GM23248 (cell line): Measurements from ENCODE around the gene BHLHE23. TPM values are rescaled to one million over a fixed set of nuclear protein-coding genes. Genes with fewer than 3 reads are reported as not detected.
A peak's percentile ranks its signal among the peaks of the same experiment; 100 is the strongest.

Experiments
- DNase-seq: peaks from one replicate; pipeline ENCODE4 v3.0.0-alpha.2; 2015
- H2AFZ ChIP-seq: fragments of 200-600 bp; sonication (generic); 2 replicates; pipeline ENCODE4 v1.6.1; 2016; ENCODE audit warnings: antibody characterized with exemption
- H3F3A ChIP-seq: fragments of 200-600 bp; sonication (generic); 2 replicates; pipeline ENCODE4 v1.6.1; 2016; ENCODE audit warnings: mild to moderate bottlenecking, antibody characterized with exemption, mixed run types; ENCODE audit not compliant: insufficient read depth
- H3K27ac ChIP-seq: fragments of 200-600 bp; sonication (generic); 2 replicates; pipeline ENCODE4 v1.5.1; 2016; ENCODE audit warnings: mild to moderate bottlenecking
- H3K27me3 ChIP-seq: fragments of 200-600 bp; sonication (generic); replicated peaks from 2 replicates; pipeline ENCODE4 v1.6.1; 2016; ENCODE audit warnings: mild to moderate bottlenecking; ENCODE audit not compliant: insufficient read depth
- H3K36me3 ChIP-seq: fragments of 200-600 bp; sonication (generic); 2 replicates; pipeline ENCODE4 v1.6.1; 2016; ENCODE audit warnings: low read depth, mild to moderate bottlenecking
- H3K4me1 ChIP-seq: fragments of 200-600 bp; sonication (generic); 2 replicates; pipeline ENCODE4 v1.6.1; 2016; ENCODE audit warnings: mild to moderate bottlenecking; ENCODE audit not compliant: insufficient read depth
- H3K4me2 ChIP-seq: fragments of 200-600 bp; sonication (generic); one replicate; pipeline ENCODE4 v1.6.1; 2016; ENCODE audit warnings: mild to moderate bottlenecking; ENCODE audit not compliant: unreplicated experiment
- H3K4me3 ChIP-seq: fragments of 200-600 bp; sonication (generic); 2 replicates; pipeline ENCODE4 v1.5.1; 2016; ENCODE audit warnings: mild to moderate bottlenecking
- H3K79me2 ChIP-seq: fragments of 200-600 bp; sonication (generic); 2 replicates; pipeline ENCODE4 v1.6.1; 2016; ENCODE audit warnings: mild to moderate bottlenecking; ENCODE audit not compliant: insufficient read depth
- H3K9ac ChIP-seq: fragments of 200-600 bp; sonication (generic); 2 replicates; pipeline ENCODE4 v1.6.1; 2016; ENCODE audit warnings: mild to moderate bottlenecking
- H3K9me2 ChIP-seq: fragments of 200-600 bp; sonication (generic); 2 replicates; pipeline ENCODE4 v1.6.1; 2016; ENCODE audit warnings: mixed run types, mild to moderate bottlenecking, moderate library complexity; ENCODE audit not compliant: insufficient read depth
- H3K9me3 ChIP-seq: fragments of 200-600 bp; sonication (generic); one replicate; pipeline ENCODE4 v1.6.1; 2017; ENCODE audit warnings: low read depth
- H4K20me1 ChIP-seq: fragments of 200-600 bp; sonication (generic); 2 replicates; pipeline ENCODE4 v1.6.0; 2016; ENCODE audit not compliant: insufficient read depth
- EZH2 ChIP-seq: fragments of 200-600 bp; sonication (generic); IDR thresholded peaks from 2 replicates; pipeline ENCODE4 v1.6.1; 2018; ENCODE audit warnings: antibody characterized with exemption, mild to moderate bottlenecking; ENCODE audit not compliant: insufficient read depth, poor library complexity, severe bottlenecking
- EZH2phosphoT487 ChIP-seq: fragments of 200-600 bp; sonication (generic); IDR thresholded peaks from 2 replicates; pipeline ENCODE4 v1.6.1; 2018; ENCODE audit warnings: antibody characterized with exemption, moderate library complexity, mild to moderate bottlenecking, low read depth; ENCODE audit not compliant: insufficient read depth
- WGBS, 2 experiments: methylation state at CpG; one replicate each; pipeline ENCODE4 v1.1.6; 2015 to 2017; ENCODE audit warnings: low lambda C conversion rate in 2 of 2, low coverage in 1 of 2; ENCODE audit errors: missing lambda C conversion rate in 2 of 2; 5-methylcytosine and 5-hydroxymethylcytosine counted together
- in situ Hi-C: fragments of 300-500 bp; cut with MboI; formaldehyde crosslinking; loops from 2 replicates; pipeline ENCODE4 v1.15.0; 2020
- polyA plus RNA-seq: library from polyadenylated mRNA; unstranded; fragments of >200 nt; fragmentation: Nextera tagmentation; extraction: Ambion mirVana; gene quantifications from 2 replicates; pipeline ENCODE4 v1.2.1, GENCODE V29; 2016
- total RNA-seq: library from RNA; depleted of rRNA; stranded (reverse); fragments of >200 nt; shearing (Covaris generic); gene quantifications from 2 replicates; pipeline ENCODE4 v1.2.3, GENCODE V29; 2014

BHLHE23 gene
- total and polyA plus RNA-seq, 2 experiments from 2014 or later, result not detected

DNA sequence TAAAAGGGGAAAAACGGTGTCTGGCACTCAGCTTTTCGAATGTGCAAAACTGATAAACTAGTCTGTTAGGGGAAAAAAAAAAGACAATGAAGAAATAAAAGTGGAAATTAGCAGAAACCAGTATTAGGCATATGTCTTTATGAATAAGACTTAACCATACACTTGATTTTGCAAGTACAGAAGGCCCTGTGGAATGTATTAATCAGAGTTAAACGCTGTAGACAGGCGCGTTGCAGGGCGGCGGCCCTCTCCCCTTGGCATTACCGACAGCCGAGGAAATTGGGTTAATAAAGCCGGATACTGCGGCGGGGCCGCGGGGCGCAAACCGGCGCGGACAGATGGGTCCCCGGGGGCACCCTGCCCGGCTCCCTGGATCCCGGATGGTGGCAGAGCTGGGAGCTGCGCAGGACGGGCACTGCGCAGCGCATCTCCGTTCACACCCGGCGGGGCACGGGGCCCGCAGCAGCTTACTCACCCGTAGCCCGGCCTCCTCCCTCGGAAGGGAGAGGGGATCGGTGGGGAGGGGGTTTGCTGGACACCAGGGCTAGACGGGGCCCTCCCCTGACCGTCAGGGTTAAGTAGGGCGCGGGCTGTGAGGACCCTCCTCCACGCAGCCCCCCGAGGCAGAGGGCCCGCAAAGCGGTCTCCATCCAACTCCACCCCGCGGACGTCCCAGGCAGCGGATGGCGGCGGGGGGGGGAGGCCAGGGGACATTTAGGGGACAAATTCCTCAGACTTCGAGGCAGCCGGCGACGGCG, 2.0 kb downstream of the BHLHE23 start:
- peaks cover 81% of the 10 kb centered on the region for H3K27me3 ChIP-seq
- no peak overlapping the region for H3K9ac ChIP-seq
- H3K9me3 ChIP-seq, result no peaks in the 10 kb centered on the region
- peak; percentile 37 for DNase-seq
- H3K9me2 ChIP-seq, result no peaks in the 10 kb centered on the region
- no peak overlapping the region for H2AFZ ChIP-seq
- no peaks in the 10 kb centered on the region for H3K4me1 ChIP-seq
- 9 to 10% methylated on average over 43 to 51 of the region's 53 CpGs for whole genome bisulfite sequencing, 2 experiments
- H4K20me1 ChIP-seq, result no peaks in the 10 kb centered on the region
- H3K4me3 ChIP-seq, result no peak overlapping the region
- H3K27ac ChIP-seq, result no peak overlapping the region
- H3K36me3 ChIP-seq, result no peaks in the 10 kb centered on the region
- H3K79me2 ChIP-seq, result no peaks in the 10 kb centered on the region
- in situ Hi-C loops, result no loop called here
- H3K4me2 ChIP-seq, result no peak overlapping the region
- no peaks in the 10 kb centered on the region for H3F3A ChIP-seq
- peak; percentile 46 for TF ChIP-seq EZH2
- TF ChIP-seq EZH2phosphoT487, result peak; percentile 51; the same call in 1 of the 2 replicates

DNA sequence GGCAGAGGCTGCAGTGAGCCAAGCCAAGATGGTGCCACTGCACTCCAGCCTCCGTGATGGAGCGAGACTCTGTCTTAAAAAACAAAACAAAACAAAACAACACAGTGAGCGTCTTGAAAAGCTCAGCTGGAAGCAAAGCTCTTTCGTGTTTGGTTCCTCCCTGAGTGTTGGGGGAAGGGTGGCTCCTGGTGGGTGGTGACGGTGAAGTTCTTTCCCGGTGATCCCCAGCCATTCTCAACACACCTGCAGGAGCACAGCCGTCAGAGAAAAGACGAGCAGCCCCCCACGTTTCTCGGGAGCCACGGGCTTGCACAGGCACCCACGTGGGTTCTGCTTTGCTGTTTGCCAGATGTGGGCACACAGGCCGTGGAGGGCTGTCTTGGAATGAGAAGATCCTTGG, 3.2 kb downstream of the BHLHE23 start:
- DNase-seq, result no peak
- Histone ChIP-seq H4K20me1 (no peaks in the 10 kb centered on the region), H3K4me2 (no peak overlapping the region), H2AFZ (no peak overlapping the region), H3F3A (no peaks in the 10 kb centered on the region), H3K4me3 (no peak overlapping the region), H3K27me3 (peaks cover 88% of the 10 kb centered on the region), H3K27ac (no peak overlapping the region), H3K9ac (no peak overlapping the region), H3K9me2 (no peaks in the 10 kb centered on the region), H3K79me2 (no peaks in the 10 kb centered on the region), H3K36me3 (no peaks in the 10 kb centered on the region), H3K9me3 (no peaks in the 10 kb centered on the region), H3K4me1 (no peaks in the 10 kb centered on the region)
- TF ChIP-seq EZH2phosphoT487 (no peak), EZH2 (no peak)
- 11 to 14% methylated on average over 12 to 13 of the region's 13 CpGs for WGBS, 2 experiments
- in situ Hi-C loops, result no loop called here

DNA sequence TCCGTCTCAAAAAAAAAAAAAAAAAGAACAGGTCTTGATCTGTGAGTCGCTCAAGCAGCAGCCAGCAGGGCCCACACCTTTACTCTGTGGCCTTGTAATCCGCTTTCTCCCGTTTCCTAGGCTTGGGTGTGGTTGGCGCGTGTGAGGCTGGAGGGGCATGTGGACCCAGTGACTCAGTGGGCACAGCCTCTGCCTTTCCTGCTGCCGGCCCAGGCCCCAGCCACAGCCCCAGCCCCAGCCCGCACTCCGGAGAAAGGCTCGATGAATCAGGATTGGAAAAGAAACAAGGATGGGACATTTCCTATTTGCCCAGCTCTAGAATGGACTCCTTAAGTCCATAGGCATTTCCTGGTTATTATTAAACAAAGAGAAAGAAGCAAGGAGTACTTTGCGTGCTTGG, 4.3 kb downstream of the BHLHE23 start:
- no peaks in the 10 kb centered on the region for H3K9me2 ChIP-seq
- no peaks in the 10 kb centered on the region for H3K79me2 ChIP-seq
- H2AFZ ChIP-seq, result no peak overlapping the region
- no peak overlapping the region for H3K4me3 ChIP-seq
- no peaks in the 10 kb centered on the region for H3K36me3 ChIP-seq
- no peak overlapping the region for H3K9ac ChIP-seq
- no peak overlapping the region for H3K4me2 ChIP-seq
- H3K4me1 ChIP-seq, result no peaks in the 10 kb centered on the region
- peaks cover 84% of the 10 kb centered on the region for H3K27me3 ChIP-seq
- no peaks in the 10 kb centered on the region for H4K20me1 ChIP-seq
- in situ Hi-C loops, result no loop called here
- no peaks in the 10 kb centered on the region for H3F3A ChIP-seq
- no peaks in the 10 kb centered on the region for H3K9me3 ChIP-seq
- DNase-seq, result no peak
- no peak overlapping the region for H3K27ac ChIP-seq
- TF ChIP-seq EZH2phosphoT487 (no peak), EZH2 (no peak)
- 86 to 91% methylated on average over 10 to 11 of the region's 11 CpGs for whole genome bisulfite sequencing, 2 experiments

DNA sequence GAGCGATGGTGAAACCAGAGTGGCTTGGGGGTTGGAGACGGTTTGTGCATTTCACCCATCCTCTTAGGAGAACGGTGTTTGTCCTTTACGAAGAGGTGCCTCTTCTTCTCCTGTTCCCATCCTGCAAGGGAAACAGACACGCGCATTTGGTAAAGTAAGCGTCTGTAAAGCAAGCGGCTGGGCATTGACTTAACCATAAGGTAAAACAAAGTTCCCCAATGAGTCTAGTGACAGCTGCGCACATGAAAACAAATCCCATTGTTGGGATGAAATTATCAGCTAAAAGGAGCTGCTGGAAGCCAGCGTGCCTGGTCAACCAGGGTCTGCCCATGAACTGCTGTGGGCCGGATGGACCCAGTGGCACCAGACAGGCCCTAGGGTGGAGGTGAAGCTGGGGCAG, 5.8 kb downstream of the BHLHE23 start:
- no peak for DNase-seq
- no peaks in the 10 kb centered on the region for H3F3A ChIP-seq
- in situ Hi-C loops, result no loop called here

More for the DNA sequence above, 5.8 kb downstream of the BHLHE23 start:
- Histone ChIP-seq H3K36me3 (no peaks in the 10 kb centered on the region), H3K9me3 (no peaks in the 10 kb centered on the region), H3K4me1 (no peaks in the 10 kb centered on the region), H3K27ac (no peak overlapping the region), H2AFZ (no peak overlapping the region), H4K20me1 (no peaks in the 10 kb centered on the region), H3K79me2 (no peaks in the 10 kb centered on the region), H3K4me2 (no peak overlapping the region), H3K4me3 (no peak overlapping the region), H3K27me3 (peaks cover 84% of the 10 kb centered on the region), H3K9ac (no peak overlapping the region), H3K9me2 (no peaks in the 10 kb centered on the region)
- TF ChIP-seq EZH2phosphoT487, result no peak
- no peak for TF ChIP-seq EZH2
- 9 to 13% methylated on average over 11 of the region's 11 CpGs for WGBS, 2 experiments
